GM12872 (cell line): ENCODE results near the gene HOXC6.

ENCODE experiments used
- CTCF ChIP-seq: IDR thresholded peaks from 3 replicates; pipeline ENCODE4 v1.5.1; 2011; ENCODE audit warnings: low read depth, mild to moderate bottlenecking, low read length, moderate library complexity; ENCODE audit not compliant: insufficient read depth

HOXC6 gene

GRCh38 chr12:53982648-53983567 lies 45.3 kb upstream of the HOXC6 start:
- TF ChIP-seq CTCF, result no peak

- no peak for TF ChIP-seq CTCF
Measured at GRCh38 chr12:53983568-53983949, 44.7 kb upstream of the HOXC6 start.

- no peak for TF ChIP-seq CTCF
Measured at GRCh38 chr12:53983950-53984572, 44.2 kb upstream of the HOXC6 start.

GRCh38 chr12:53984901-53985691 lies 43.1 kb upstream of the HOXC6 start, which contains the start of gene HOXC10:
HOXC10 (plus strand) TSS chr12:53985146; CDS start chr12:53985260, 114 bp downstream.
- TF ChIP-seq CTCF, result peak; percentile 79

- TF ChIP-seq CTCF, result no peak
Measured at GRCh38 chr12:53985692-53985993, 42.6 kb upstream of the HOXC6 start.

GRCh38 chr12:53985994-53986685 lies 42.1 kb upstream of the HOXC6 start:
- no peak for TF ChIP-seq CTCF
